Measurements from ENCODE around the gene NHLRC1. TPM values are rescaled to one million over a fixed set of nuclear protein-coding genes. Genes with fewer than 3 reads are reported as not detected.
A peak's percentile ranks its signal among the peaks of the same experiment; 100 is the strongest.

The NHLRC1 gene
- total and polyA plus RNA-seq, 2 of the 13 experiments (the other 11 are each of a cell fraction or from before 2014, with no cell fraction given) = 0.04 to 0.11 TPM

- CTCF ChIA-PET (ENCODE audit: low intra/inter-chr PET ratio, low total read pairs) = no interaction called here
- intact Hi-C loops (cut with micrococcal nuclease; ENCODE audit: unreplicated experiment) = no loop called here
- BruUV-seq (replicated peaks) = no TSS peak
- Histone ChIP-seq H3K27ac (ENCODE audit: extremely low read length, insufficient read depth, low read length) (no peak overlapping the region), H3K9me3 (ENCODE audit: low read length) (peaks cover 18% of the 10 kb centered on the region; the same call in 1 of the 2 replicates), H4K20me1 (ENCODE audit: insufficient read depth, low read length) (no peaks in the 10 kb centered on the region), H3K36me3 (replicated peaks in 1 of 2; ENCODE audit: control insufficient read depth in 1 of 2, insufficient read depth in 2 of 2, low read length in 2 of 2) (no peaks in the 10 kb centered on the region), H3K27me3 (ENCODE audit: control insufficient read depth in 1 of 2, insufficient read depth in 2 of 2, low read length in 2 of 2) (no peaks in the 10 kb centered on the region), H3K4me2 (ENCODE audit: low read depth, low read length) (no peak overlapping the region), H3K79me2 (ENCODE audit: insufficient read depth, low read length) (no peaks in the 10 kb centered on the region), H3K4me1 (ENCODE audit: insufficient read depth, low read length) (no peaks in the 10 kb centered on the region), H2AFZ (ENCODE audit: low read length) (no peak overlapping the region), H3K4me3 (replicated peaks in 1 of 3; ENCODE audit: insufficient read depth in 1 of 3, low read depth in 2 of 3, low read length in 3 of 3) (no peak overlapping the region), H3K9ac (ENCODE audit: insufficient read depth, low read depth, low read length) (no peak overlapping the region)
- POLR2A ChIA-PET = no interaction called here
- DNase-seq (ENCODE audit: low spot score) = no peak
- in situ Hi-C loops (cut with HindIII; ENCODE audit: extremely low pct_ligation_motif_present, low pct_unique_long_range_greater_than_20kb) = no loop called here
- no peak for ATAC-seq
- no peak for FAIRE-seq
- TF ChIP-seq ZBTB7A (CRISPR knock-in tag; IDR thresholded peaks at IDR 0.05) (no peak), GLMP (CRISPR knock-in tag; IDR thresholded peaks at IDR 0.05; ENCODE audit: borderline replicate concordance) (no peak), ZNF503 (CRISPR knock-in tag; IDR thresholded peaks at IDR 0.05) (no peak), ZNF740 (CRISPR knock-in tag; IDR thresholded peaks at IDR 0.05) (no peak), ZNF687 (CRISPR knock-in tag; IDR thresholded peaks at IDR 0.05) (no peak), CEBPB (IDR thresholded peaks at IDR 0.05; ENCODE audit: borderline replicate concordance, low read depth, low read length) (peak; percentile 22; the same call in 1 of the 2 replicates), ZBTB49 (CRISPR knock-in tag; IDR thresholded peaks at IDR 0.05; ENCODE audit: borderline replicate concordance) (no peak)
- WGBS (ENCODE audit: low lambda C conversion rate) = 0% methylated on average over 1 of the region's 1 CpG
Observed at GRCh38 chr6:18091382-18091781, 31.1 kb downstream of the NHLRC1 start.
